GM19455 (cell line): ENCODE results near the gene ZNF749.

Experiments used
- ATAC-seq: cut with Tn5 transposase; IDR thresholded peaks from one replicate; pipeline ENCODE4 v1.9.1; 2021; ENCODE audit not compliant: unreplicated experiment

Gene ZNF749

DNA sequence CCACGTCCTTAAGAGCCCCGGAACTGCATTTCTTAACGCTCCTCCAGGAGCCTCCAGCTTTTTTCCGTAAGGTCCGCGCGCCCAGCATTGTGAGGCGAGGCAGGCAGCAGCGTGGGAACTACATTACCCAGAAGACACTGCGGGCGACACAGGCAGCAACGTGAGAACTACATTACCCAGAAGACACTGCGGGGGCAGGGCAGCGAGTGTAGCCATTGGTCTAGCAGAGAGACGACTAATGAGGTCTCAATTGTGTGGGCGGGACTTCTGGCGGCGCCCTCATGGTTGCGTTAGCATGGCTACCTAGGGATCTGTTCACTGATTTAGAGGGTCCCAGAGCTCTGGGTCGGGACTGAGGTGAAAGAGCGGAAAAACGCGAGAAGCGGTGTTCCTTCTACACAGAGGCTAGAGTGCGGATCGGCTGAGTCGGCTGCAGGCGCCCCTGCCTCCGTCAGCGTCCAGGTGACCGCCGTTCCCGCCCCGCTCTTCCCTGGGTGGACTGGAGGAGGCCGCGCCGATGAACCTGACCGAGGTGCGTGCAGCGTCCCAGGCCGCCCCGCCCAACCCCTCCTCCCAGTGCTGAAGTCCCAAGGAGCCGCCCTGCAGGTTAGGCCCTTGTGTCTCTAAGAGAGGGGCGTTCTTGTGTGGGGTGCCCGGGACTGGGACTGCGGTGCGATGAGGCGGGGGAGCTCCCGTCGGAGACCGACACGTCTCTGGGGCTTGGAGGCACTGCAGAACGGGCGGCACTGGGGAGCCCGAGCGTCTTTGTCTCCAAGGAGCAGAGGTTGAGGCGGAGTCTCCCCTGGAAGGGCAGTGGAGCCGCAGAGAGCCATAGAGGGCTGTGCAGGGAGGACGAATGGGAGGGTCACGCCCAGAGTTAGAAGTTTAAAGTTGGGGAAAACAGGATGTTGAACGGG, at the start of gene ZNF749:
TSS of gene ZNF749 (plus strand) at position 264 of the 917 bp plus-strand sequence. CDS start at position 518, 254 bp downstream.
- ATAC-seq: peak; percentile 93

DNA sequence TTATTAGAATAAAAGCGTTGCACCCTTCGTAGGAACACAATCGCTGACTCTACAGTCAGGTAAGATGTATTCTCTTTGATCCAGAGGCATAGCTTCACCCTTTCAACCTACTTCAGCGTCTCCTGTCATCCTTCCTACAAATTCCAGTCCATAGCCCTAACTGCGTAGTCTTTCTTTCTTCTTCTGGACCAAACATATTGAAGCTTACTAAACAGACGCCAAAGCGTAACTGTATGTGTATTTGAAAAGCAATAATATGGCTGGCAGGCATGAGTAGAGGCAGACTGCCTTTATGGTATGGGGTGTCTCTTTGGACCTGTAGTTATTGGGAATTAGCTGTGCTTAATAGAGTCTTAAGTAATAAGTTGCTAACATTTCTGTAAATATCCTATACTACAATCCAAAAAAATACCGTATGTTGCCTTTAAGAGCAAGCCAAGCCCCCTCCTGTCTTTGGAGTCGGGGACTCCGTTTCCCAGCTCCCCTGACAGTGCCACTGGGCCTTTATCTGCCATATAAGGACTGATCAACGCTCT, 45.9 kb upstream of the ZNF749 start:
- ATAC-seq: no peak

DNA sequence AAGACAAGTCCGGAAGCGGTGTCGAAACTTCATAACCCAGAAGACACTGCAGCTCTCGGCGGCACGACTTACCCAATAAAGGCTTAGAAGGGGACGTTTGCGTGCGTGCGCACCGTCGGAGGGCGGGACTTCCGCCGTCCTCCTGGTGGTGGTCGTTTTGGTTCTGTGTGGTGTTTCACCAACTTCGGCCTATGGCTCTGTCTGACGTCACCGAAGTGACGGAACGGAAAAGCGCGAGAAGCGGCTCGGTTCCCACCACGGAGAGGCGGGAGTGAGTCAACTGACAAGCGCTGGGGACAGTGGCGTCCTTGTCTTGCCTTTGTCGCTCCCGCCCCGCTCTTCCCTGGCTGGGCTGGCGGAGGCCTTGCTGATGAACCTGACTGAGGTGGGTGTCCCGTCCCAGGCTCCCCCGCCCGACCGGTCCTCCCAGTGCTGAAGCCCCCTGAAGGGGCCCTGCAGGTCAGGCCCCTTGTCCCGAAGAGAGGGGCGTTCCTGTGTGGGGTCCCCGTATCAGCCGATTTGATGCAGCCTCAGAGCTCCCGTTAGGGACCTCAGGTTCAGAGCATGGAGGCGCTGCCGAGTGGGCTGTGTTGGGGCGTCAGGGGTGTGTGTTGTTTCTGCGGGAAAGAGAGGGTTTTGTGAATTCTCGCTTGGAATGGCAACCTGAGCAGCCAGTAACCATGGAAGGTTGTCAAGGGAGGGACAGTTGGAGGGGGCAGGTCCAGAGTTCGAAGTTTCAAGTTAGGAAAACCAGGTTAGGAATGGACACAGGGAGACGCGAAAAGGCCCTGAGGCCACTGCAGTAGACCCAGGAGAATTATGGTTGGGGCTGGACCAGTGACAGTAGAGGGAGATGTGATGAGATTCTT, 45.2 kb upstream of the ZNF749 start, which contains the start of gene ZNF548:
TSS of gene ZNF548 (plus strand) at position 125 of the 869 bp plus-strand sequence. CDS start at position 371, 246 bp downstream.
- peak; percentile 97 for ATAC-seq

DNA sequence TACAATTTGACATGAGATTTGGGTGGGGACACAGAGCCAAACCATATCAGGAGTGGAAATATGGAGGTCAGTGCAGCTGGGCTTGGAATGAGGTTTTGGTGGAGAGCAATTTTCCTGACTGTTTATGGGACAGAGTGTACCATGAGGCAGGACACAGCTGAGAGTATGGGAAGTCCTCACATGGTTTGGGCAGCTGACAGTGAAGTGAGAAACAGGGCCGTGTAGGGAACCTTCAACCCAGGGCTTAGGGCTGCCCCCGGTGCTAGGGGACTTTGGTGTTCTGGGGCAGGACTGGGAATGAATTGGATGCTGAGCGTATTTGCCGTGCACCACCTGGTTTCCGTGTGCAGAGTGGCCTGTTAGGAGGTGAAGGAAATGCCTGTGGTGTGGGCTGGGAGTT, 39.4 kb upstream of the ZNF749 start:
- no peak for ATAC-seq

DNA sequence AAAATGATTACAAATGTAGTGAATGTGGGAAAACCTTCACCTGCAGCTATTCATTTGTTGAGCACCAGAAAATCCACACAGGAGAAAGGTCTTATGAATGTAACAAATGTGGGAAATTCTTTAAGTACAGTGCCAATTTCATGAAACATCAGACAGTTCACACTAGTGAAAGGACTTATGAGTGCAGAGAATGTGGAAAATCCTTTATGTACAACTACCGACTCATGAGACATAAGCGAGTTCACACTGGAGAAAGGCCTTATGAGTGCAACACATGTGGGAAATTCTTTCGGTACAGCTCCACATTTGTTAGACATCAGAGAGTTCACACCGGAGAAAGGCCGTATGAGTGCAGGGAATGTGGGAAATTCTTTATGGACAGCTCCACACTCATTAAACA, 36.3 kb upstream of the ZNF749 start:
- no peak for ATAC-seq

DNA sequence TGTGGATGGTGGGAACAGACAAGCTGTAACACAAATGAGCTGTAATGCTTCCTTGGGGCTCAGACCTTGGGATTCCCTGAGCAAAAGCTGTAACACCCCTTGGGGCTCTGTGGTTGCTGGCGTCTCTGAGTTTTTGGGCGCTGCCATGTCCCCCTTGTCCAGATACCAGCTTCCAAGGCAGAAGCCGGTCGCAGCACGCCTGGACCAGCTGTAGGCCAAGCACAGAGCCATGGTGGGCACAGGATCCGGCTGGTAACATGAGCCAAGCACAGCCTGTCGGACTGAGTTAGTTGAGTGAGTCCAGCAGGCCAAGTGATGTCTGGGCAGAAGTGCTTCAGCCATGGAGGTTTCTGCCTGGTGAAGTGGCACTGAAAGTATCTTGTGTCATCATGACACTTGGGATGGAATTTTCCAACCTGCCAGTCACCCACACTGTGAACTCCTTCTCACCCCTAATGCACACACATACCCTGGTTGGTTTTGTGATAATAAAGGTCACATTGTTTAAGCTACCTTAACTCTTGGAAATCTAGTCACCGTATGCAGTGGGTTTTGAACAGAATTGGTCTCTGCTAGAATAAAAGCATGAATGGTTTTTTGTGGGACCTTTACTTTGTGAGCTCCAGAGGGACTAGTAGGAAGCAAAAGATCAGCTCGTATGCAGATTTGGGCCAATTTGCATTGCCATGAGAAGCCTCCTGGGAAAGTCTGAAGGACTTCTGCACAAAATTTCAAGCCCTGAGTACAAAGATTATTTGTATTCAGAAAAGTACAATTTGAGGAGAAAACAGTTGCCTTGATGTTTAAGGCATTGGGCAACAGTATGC, 31.2 kb upstream of the ZNF749 start:
- no peak for ATAC-seq

DNA sequence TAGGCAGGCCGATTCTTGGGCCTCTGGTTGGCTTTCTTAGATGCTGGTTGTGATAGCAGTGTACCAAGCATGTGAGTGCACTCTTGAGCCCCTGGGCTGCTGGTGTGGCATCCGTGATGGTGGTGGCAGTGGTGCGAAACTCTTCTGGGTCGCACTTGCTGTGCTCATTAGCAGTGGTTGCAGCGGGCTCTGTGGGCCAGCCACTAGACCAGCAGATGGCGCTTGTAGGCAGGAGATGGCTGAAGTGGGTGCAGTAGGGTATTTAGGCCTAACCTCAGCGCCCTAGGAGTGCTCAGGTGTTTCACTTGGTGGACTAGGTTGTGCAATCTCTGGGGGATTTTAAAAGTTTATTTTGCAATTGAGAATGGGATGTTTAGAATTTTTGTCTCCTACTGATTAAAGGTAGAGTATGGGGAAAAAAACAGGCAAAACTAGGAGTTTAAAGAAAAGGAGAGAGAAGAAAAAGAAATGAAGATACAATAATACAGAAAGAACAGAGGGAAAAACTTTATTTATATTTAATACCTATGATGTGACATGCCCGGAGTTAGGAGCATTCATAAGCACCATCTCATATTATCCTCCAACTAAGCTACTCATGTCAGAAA, 28.5 kb upstream of the ZNF749 start:
- no peak for ATAC-seq

DNA sequence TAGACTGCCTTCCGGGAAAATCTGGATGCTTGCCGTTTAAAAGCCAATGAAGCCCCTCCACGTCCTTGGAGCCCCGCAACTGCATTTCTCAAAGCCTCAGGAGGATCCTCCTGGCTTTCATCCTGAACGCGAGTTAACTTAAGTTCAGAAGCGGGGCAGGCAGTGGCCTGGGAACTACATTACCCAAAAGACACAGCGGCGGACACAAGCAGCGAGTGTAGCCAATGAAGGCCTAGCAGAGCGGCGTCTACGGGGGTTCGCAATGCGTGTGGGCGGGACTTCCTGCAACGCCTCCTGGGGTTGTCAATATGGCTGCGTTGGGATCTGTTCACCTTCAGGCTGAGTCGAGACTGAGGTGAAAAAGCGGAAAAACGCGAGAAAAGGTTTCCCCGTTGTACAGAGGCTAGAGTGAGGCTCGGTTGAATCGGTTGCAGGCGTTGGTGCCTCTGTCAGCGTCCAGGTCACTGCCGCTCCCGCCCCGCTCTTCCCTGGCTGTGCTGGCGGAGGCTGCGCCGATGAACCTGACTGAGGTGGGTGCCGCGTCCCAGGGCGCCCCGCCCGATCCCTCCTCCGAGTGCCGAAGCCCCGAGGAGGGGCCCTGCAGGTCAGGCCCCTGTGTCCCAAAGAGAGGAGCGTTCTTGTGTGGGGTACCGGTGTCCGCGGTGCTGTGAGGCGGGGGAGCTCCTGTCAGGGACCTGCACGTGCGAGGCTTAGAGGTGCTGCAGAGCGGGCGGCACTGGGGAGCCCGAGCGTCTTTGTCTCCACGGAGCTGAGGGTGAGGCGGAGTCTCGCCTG, 24.1 kb upstream of the ZNF749 start, which contains the start of gene ZNF17:
TSS of gene ZNF17 (plus strand) at position 285 of the 795 bp plus-strand sequence. CDS start 2,455 bp downstream, outside the sequence.
- peak; percentile 99 for ATAC-seq

DNA sequence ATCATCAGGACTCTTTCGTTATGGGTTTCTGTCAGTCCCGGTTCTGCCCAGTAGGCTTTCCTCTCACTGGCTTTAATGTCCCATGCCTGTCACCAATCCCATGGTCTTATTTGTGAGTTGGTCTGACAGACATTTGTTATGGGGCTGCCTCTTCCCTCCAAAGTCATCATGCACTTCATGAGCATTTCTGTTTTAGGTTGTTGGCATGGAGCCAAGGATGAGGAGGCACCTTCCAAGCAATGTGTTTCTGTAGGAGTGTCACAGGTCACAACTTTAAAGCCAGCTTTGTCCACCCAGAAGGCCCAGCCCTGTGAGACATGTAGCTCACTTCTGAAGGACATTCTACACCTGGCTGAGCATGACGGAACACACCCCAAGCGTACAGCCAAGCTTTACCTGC, 15.7 kb upstream of the ZNF749 start:
- no peak for ATAC-seq

DNA sequence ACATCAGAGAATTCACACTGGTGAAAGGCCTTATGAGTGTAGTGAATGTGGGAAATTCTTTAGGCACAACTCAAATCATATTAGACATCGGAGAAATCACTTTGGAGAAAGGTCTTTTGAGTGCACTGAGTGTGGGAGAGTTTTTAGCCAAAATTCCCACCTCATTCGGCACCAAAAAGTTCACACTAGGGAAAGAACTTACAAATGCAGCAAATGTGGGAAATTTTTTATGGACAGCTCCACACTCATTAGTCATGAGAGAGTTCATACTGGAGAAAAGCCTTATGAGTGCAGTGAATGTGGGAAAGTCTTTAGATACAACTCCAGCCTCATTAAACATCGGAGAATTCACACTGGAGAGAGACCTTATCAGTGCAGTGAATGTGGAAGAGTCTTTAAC, 14.1 kb upstream of the ZNF749 start:
- ATAC-seq: no peak

DNA sequence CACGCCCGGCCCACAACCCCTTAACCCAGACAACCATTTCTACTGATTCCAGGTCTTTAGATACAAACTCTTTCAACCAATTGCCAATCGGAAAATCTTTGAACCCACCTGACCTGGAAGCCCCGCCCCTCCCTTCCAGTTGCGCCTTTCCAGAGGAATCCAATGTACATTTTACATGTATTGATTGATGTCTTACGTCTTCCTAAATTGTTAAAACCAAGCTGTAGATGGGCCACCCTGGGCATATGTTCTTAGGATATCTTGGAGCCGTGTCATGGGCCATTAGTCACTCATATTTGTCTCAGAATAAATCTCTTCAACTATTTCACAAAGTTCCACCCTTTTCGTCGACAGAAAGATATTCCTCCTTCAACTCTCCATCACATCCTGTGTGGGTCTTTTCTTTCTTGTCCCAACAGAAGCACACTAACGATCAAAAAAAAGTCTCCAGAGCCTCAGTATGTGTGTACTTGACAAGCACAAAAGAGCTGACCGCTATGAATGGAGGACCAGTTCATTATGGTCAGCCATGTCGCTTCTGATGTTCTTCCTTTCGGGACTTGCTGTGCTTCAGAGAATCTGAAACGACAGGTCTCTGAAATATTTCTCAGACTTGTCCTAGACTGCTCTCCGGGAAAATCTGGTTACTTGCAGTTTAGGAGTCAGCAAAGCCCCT, 601 bp upstream of the ZNF749 start:
- no peak for ATAC-seq

DNA sequence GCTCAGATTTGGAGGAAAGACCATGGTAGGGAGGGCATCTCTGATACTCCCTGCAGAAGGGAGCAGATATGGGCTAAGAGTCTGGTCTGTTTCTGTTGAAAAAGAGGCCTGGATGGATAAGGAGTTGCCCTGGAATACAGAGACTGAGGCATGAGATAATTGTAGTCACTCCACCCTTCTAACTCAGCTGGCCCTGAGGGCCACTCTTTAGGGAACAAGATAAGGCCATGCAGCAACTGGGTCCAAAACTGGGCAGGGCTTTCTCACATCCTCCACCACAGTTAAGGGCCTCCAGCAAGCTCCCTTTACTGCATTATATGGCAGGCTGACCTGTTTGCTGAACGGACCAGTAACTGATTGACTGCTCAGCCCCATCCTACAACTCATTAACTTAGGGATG, 1.3 kb downstream of the ZNF749 start:
- ATAC-seq: no peak

DNA sequence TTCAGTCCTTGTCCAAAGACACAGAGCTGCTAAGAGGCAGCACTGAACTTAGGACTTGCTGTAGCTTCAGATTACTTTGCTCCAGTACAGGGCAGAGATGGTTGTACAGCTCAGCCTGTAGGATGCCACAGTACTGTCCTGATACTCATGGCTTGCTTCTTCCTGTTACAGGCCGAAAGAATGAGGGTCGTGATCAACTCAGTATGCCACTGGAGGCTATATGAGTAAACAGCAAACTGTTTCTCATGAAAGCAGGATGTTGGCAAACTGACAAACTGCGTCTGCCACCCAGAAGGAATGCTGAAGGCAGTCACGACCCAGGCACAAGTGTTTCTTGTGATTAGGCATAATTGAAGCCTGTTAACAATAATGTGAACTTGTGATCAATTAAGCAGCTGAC, 2.8 kb downstream of the ZNF749 start:
- no peak for ATAC-seq

DNA sequence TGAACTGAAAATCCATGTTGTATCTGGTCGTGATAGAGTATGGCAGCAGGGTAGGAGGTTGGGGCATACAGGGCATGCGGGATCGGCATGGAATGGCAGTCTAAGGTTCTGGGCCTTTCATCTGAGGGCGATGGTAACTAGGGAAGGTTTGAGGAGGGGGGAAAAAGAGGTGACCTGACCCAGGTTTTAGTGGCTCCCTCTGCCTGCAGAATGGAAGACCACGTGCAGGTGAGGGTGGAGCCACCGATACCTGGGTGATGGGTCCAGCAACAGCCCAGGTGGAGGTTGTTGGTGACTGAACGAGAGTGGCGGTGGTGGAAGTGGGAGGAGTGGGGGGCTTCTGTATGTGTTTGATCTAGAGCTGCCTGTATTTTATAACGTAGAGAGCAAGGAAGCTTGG, 3.8 kb downstream of the ZNF749 start:
- ATAC-seq: no peak

DNA sequence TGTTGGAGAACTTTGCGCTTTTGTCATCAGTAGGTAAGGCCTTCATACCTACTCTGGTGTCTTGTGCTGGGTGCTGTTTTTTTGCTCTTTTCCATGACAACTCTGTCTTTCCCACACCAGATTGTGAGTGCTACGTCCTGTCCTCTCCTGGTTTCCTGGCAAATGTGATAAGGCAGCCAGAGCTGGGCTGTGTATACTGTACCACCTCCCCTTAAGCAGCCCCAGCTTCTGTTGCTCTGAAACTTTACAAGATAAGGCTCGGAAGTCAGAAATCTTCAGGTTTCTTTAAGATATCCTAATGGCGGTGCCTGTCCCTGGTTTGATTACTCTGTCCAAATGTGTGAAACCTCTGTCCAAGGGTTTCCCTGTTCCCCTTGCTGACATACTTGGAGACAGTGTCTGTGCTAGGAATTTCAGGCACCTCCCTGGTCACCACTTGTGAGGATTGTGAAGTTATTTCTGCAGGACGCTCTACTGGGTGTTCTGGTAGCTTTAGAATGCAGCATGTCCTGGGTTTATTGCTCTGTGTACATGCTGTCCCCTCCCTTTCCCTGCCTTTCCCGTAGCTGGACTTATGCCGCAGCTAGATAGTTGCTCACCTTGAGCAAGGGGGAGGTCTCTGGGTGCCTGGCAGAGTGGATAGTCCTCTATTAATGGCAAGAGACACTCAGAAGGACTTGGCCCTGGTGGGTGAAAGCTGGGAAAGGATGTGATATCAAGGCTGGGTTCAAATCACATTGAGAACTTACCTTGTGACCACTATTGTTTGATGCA, 7.0 kb downstream of the ZNF749 start:
- ATAC-seq: no peak

DNA sequence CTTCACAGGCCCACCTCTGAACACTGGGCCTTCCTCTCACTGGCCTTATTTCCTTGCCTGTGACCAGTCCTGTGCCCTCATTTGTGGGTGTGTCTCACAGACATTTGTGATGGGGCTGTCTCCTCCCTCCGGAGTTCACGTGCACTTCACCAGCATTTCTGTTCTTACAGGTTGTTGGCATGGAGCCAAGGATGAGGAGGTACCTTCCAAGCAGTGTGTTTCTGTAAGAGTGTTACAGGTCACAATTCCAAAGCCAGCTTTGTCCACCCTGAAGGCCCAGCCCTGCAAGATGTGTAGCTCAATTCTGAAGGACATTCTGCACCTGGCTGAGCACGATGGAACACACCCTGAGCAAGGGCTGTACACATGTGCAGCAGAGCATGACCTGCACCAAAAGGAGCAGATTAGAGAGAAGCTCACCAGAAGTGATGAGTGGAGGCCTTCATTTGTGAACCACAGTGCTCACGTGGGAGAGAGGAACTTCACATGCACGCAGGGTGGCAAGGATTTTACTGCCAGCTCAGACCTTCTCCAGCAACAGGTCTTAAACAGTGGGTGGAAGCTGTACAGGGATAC, 8.1 kb downstream of the ZNF749 start:
- no peak for ATAC-seq

DNA sequence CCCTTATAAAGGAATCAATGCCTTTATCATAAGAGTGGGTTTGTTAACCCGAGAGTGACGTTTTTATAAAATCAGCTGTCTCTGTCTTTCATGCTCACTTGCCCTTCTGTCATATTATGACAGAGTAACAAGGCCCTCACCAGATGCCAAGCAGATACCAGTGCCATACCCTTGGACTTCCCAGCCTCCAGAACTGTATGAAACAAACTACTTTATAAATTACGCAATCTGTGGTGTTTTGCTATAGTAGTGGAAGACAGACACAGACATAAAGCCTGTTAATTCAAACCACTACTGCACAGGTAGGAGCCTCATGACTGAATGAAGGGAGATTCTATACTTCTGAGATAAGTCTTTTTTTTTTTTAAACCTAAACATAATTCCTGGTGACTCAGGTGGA, 17.2 kb downstream of the ZNF749 start:
- no peak for ATAC-seq
